RWPE1 (cell line): Measurements from ENCODE around the gene SACM1L.
"Not testable (repeated sequence)": the region's sequence is repeated elsewhere in the genome, so short reads cannot be mapped to it uniquely, and the experiment has no call there.

Experiments used
- CTCF ChIA-PET: fragments of 350-600 bp; sonication (Branson Sonifier 250); formaldehyde crosslinking; extraction: SDS; loops from one replicate; lab custom pipeline; 2021; lab: Yijun Ruan, JAX
- POLR2A ChIA-PET: fragments of 400-600 bp; formaldehyde crosslinking; extraction: SDS; loops from one replicate; lab custom pipeline; 2020; ENCODE audit warnings: antibody characterized with exemption; ENCODE audit not compliant: low non-redundant PET; lab: Yijun Ruan, JAX
- DNase-seq: peaks from one replicate; pipeline ENCODE4 v3.0.0; 2012; ENCODE audit warnings: low spot score
- H3K27ac ChIP-seq: fragments of 450-650 bp; 2 replicates; pipeline ENCODE4 v1.5.1; 2017
- TF ChIP-seq, protein P1 (sequence below): fragments of 450-650 bp; conservative IDR thresholded peaks from 2 replicates; pipeline ENCODE4 v1.5.1; 2017; ENCODE audit warnings: low read depth, mild to moderate bottlenecking

The SACM1L gene

DNA sequence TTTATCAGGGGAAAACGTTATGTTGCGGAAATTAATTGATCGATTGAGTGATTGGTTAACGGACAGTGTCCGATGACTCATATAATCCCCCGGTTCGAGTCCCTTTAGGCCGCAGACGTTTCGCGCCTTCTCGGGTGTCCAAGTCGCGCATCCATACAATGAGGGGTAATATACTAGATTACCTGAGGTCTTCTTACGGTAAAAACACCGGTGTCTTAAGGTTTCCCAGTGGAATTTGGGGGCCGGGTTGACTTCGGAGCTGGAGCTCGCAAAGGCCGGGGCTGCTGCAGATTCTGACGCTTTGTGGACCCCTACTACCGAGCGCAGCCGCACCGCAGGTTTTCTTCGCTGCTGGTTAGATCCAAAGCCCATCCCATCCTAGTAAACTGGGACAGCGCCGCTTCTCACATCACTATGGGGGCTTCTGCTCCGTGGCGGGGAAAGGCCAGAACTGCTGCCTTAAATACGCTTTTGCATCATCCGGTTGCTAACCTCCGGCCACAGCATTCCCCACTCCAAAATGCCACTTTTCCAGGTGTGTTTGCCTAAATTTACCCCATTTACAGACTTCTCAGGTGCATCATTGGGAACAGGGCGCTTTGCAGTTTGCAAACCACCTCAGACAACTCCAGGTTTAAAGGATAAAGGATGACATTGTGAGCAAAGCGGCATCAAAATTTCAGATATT lies 858 bp upstream of the SACM1L start:
- DNase-seq, result peak; percentile 17
- POLR2A ChIA-PET, result no interaction called here
- CTCF ChIA-PET, result no interaction called here
- TF ChIP-seq, protein P1, sequence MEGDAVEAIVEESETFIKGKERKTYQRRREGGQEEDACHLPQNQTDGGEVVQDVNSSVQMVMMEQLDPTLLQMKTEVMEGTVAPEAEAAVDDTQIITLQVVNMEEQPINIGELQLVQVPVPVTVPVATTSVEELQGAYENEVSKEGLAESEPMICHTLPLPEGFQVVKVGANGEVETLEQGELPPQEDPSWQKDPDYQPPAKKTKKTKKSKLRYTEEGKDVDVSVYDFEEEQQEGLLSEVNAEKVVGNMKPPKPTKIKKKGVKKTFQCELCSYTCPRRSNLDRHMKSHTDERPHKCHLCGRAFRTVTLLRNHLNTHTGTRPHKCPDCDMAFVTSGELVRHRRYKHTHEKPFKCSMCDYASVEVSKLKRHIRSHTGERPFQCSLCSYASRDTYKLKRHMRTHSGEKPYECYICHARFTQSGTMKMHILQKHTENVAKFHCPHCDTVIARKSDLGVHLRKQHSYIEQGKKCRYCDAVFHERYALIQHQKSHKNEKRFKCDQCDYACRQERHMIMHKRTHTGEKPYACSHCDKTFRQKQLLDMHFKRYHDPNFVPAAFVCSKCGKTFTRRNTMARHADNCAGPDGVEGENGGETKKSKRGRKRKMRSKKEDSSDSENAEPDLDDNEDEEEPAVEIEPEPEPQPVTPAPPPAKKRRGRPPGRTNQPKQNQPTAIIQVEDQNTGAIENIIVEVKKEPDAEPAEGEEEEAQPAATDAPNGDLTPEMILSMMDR, result no peak
- peak overlapping the region; percentile 96 for H3K27ac ChIP-seq

DNA sequence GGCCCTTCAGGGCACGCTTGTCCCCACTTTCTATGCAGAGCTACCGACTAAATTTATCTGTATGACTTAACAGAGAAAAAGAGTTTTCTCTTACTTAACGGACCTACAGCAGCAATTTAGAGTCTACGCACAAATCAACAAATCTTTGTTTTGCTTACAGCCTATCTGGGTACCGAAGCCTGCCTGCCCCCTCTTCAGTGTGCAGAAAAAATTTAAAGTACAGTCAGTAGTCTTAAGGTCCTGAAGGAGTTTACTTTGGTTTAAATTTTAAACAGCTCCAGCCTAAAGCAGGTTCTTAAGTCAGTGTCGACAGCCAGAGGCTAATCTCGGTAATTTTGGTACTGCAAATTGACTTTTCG lies 570 bp downstream of the SACM1L start:
- peak overlapping the region; percentile 96 for H3K27ac ChIP-seq
- ChIA-PET CTCF (interaction anchor here (0.8 kb wide), 1 partner anchor 16 kb away, joined by 3 read pairs; no protein-coding TSS in a partner anchor), POLR2A (no interaction called here)
- no peak for DNase-seq
- TF ChIP-seq, protein P1, result no peak

DNA sequence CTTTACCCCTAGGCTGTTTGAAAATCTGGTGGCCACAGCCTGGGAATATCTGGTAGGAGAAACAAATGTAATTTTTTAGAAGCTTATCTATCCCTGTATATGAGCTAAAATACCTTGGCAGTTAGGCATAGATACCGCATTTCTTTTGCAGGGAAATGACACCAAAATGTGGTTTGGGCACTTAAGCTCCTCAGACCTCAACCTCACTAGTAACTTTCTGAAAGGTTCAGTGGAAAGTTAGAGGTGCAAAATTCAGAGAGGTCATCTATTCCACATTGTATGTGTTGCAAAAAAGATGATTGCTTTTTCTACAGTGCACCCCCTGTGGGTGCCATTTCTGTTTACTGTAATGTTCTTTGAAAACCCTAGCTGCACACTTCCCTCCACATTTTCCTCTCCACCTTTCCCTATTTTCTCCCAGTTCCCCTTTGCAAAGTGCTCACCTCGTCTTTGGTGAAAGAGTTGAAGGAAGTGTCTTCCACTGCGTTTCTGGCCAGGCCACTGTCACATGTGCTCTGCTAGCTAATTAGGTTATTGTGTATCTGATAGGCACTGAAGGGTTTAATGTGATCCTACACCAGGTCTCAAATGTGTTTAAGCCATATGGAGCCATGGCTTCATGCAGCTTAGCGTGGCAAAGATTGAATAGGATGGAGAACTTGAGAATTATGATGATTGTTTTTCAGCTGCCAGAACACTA lies 1.3 kb downstream of the SACM1L start:
- no peak overlapping the region for H3K27ac ChIP-seq
- no peak for DNase-seq
- TF ChIP-seq, protein P1, result no peak

DNA sequence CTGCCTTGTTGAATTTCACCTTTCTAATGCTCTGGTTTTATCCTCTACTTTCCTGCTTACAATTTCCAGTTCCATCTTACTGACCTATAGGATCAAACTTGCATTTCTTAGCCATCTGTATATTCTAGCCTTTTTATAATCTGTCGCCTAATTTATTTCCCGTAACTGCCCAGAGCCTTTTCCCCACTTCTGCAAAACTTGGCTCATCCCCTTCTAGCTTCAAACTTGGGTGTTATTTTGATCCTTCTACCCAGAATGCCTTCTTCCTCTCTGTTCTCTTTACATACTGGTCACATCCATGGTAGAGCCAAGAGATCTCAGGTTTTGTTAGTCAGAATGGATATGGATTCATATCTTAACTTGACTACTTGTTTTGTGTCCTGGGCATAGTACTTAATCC lies 2.6 kb downstream of the SACM1L start:
- H3K27ac ChIP-seq, result no peak overlapping the region
- POLR2A ChIA-PET, result no interaction called here
- CTCF ChIA-PET, result no interaction called here
- TF ChIP-seq, protein P1, result no peak
- DNase-seq, result no peak

More for the DNA sequence above, 1.3 kb downstream of the SACM1L start:
- ChIA-PET CTCF (interaction anchor here (0.5 to 0.8 kb wide), 4 partner anchors 15 to 279 kb away, joined by 3 read pairs; no protein-coding TSS in a partner anchor), POLR2A (no interaction called here)

DNA sequence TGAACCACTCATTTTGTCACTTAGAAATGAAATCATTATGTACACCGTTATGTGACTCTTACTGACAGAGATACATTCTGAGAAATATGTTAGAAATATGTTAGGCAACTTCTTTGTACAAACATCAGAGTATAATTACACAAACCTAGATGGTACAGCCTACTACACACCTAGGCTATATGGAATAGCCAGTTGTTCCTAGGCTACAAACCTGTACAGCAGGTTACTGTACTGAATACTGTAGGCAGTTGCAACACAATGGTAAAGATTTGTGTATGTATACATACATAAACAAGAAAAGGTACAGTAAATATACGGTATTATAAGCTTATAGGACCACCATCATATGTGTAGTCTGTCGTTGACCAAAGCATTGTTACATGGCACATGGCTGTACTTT lies 3.7 kb downstream of the SACM1L start:
- ChIA-PET CTCF (interaction anchor here (0.6 kb wide), 1 partner anchor 140 kb away, joined by 3 read pairs; no protein-coding TSS in a partner anchor), POLR2A (no interaction called here)
- H3K27ac ChIP-seq, result no peak overlapping the region
- no peak for DNase-seq
- TF ChIP-seq, protein P1, result no peak

DNA sequence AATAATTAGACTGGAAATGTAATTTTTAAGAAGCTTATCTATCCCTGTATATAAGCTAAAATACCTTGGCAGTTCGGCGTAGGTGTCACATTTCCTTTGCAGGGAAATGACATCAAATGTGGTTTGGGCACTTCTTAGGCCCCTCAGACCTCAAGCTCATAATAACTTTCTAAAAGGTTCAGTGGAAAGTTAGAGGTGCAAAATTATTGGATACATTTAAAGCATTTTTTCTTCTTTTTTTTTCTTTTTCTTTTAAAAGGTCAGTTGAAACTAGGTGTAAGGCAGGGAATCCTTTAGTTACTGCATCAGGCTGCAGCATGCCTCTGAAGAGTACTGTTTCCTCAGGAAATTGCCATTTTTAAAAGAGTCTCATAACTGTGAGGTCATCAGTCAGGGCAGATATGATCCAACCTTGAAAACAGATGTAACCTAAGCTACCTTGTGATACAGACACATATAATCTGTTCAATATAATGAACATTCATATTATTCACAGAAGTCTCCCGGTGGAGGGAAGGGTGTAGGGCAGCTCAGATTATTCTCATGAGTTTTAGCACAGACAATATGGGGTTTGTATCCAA lies 4.8 kb downstream of the SACM1L start:
- TF ChIP-seq, protein P1, result no peak
- no peak for DNase-seq
- CTCF ChIA-PET, result no interaction called here
- H3K27ac ChIP-seq, result no peak overlapping the region
- POLR2A ChIA-PET, result no interaction called here

DNA sequence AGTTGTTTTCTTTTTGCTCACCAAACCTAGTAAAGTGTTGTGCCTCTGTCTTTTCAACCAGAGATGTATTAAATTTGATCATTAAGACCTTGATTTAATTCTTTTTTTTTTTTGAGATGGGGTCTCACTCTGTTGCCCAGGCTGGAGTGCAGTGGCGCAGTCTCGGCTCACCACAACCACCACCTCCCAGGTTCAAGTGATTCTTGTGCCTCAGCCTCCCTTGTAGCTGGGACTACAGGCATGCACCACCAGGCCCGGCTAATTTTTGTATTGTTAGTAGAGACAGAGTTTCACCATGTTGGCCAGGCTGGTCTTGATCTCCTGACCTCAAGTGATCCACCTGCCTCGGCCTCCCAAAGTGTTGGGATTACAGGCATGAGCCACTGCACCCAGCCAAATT lies 6.0 kb downstream of the SACM1L start:
- H3K27ac ChIP-seq, POLR2A ChIA-PET, CTCF ChIA-PET, DNase-seq: not testable (repeated sequence)
